HFFc6 (cell line): ENCODE measurements around the gene OOSP3. TPM values are rescaled to one million over a fixed set of nuclear protein-coding genes. Genes with fewer than 3 reads are reported as not detected.
"Not testable (repeated sequence)": the region's sequence is repeated elsewhere in the genome, so short reads cannot be mapped to it uniquely, and the experiment has no call there.

ENCODE experiments used
- DNase-seq: peaks from one replicate; pipeline ENCODE4 v3.0.0-alpha.2; 2018
- H3K27ac Mint-ChIP-seq: 2 replicates; pipeline ENCODE4 v1.8.0; 2020; ENCODE audit warnings: mild to moderate bottlenecking, mixed read lengths
- H3K27me3 Mint-ChIP-seq: 2 replicates; pipeline ENCODE4 v1.8.0; 2021; ENCODE audit warnings: mild to moderate bottlenecking, moderate library complexity, mixed read lengths; ENCODE audit not compliant: insufficient read depth
- H3K36me3 Mint-ChIP-seq: 2 replicates; pipeline ENCODE4 v1.8.0; 2021; ENCODE audit warnings: low read depth, mixed read lengths
- H3K4me1 Mint-ChIP-seq: 2 replicates; pipeline ENCODE4 v1.8.0; 2020; ENCODE audit warnings: low read depth, mixed read lengths
- H3K4me3 Mint-ChIP-seq: 2 replicates; pipeline ENCODE4 v1.8.0; 2020; ENCODE audit warnings: mild to moderate bottlenecking, moderate library complexity, mixed read lengths
- H3K9me3 Mint-ChIP-seq: 2 replicates; pipeline ENCODE4 v1.8.0; 2020; ENCODE audit warnings: mild to moderate bottlenecking, mixed read lengths
- CTCF ChIP-seq: fragments of 200-600 bp; sonication (generic); IDR thresholded peaks from 2 replicates; pipeline ENCODE4 v1.5.0; 2021; ENCODE audit warnings: antibody characterized with exemption, mild to moderate bottlenecking
- total RNA-seq, 6 experiments: library from RNA; stranded (reverse); fragmentation: NEBNext Ultra II Directional; extraction: Animal tissue kit (Norgen Biotek cat#: 25700); gene quantifications; 2 replicates in 1 of 6; 3 replicates in 5 of 6; pipeline ENCODE4 v1.2.3, GENCODE V29; 2021

The OOSP3 gene
- total RNA-seq, 6 experiments from 2014 or later, result not detected

DNA sequence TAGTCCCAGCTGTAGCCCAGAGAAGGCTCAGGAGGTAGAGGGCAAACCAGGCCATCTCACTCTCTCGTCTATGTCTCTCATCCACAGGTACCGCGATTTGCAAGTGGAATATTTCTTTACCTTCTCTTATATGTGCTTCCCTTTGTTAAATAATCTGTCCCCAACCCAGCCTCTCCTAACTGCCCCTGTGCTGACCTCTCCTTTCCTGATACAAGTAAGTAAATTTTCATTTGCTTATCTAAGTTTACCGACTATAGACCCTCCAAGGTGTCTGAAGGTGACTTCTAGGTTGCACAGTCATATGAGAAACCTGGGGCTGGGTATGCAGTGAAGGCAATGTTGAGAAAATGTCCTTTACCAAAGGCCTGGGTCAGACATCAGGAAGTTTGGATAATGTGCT, 33.2 kb upstream of the OOSP3 start, which contains the start of gene CBLIF:
Gene CBLIF (minus strand): TSS at position 101 of the 400 bp plus-strand sequence. CDS start 46 bp downstream, at position 55.
- H3K4me3 Mint-ChIP-seq, result no peak within 1 kb of the TSS
- H3K36me3 Mint-ChIP-seq, result no peaks in the 10 kb centered on the region
- no peak for TF ChIP-seq CTCF
- H3K4me1 Mint-ChIP-seq, result no peaks in the 10 kb centered on the region
- H3K27ac Mint-ChIP-seq, result no peak within 1 kb of the TSS
- no peaks in the 10 kb centered on the region for H3K9me3 Mint-ChIP-seq
- no peak for DNase-seq
- peaks cover 3% of the 10 kb centered on the region for H3K27me3 Mint-ChIP-seq

DNA sequence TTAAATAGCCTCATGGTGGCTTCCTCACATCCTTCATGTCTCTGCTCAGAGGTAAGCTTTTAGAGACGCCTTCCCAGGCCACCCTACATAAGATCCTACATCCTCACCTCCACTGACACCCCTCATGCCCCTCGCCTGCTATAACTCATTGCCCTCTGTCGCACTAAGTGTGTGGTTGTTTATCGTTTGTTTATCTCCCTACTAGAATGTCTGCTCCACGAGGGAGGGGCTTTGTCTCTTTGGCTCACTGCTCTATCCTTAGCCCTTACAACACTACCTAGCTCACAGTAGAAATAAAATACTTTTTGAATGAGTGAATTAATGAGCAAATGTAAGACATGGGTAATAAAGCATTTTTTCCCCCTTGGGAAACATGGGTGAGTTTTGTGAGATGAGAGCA, 32.0 kb upstream of the OOSP3 start:
- Mint-ChIP-seq H3K9me3 (no peaks in the 10 kb centered on the region), H3K27me3 (peaks cover 3% of the 10 kb centered on the region), H3K36me3 (no peaks in the 10 kb centered on the region), H3K4me1 (no peaks in the 10 kb centered on the region), H3K27ac (no peak overlapping the region), H3K4me3 (no peak overlapping the region)
- no peak for TF ChIP-seq CTCF
- DNase-seq, result no peak

- no peaks in the 10 kb centered on the region for H3K4me1 Mint-ChIP-seq
- no peaks in the 10 kb centered on the region for H3K9me3 Mint-ChIP-seq
- no peak overlapping the region for H3K4me3 Mint-ChIP-seq
- H3K36me3 Mint-ChIP-seq, result no peaks in the 10 kb centered on the region
- peaks cover 3% of the 10 kb centered on the region for H3K27me3 Mint-ChIP-seq
- DNase-seq, result no peak
- H3K27ac Mint-ChIP-seq, result no peak overlapping the region
- no peak for TF ChIP-seq CTCF
Observed at GRCh38 chr11:59847626-59848025, 31.0 kb upstream of the OOSP3 start.

DNA sequence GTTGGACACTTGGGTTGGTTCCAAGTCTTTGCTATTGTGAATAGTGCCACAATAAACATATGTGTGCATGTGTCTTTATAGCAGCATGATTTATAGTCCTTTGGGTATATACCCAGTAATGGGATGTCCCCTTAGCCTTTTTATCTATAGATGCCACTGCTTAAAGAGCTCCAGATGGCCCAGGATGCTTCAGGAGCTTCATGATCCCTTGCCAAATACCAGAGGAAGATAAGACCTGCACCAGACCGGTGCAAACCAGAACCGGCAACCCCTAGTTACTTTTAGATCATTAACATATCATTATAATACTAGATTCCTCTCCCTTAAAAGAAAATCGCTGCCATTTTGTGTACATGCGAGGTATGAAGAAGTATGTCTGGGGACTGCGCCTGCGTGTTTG, 30.1 kb upstream of the OOSP3 start:
- H3K27ac Mint-ChIP-seq, H3K27me3 Mint-ChIP-seq, H3K9me3 Mint-ChIP-seq, H3K4me3 Mint-ChIP-seq, DNase-seq, H3K4me1 Mint-ChIP-seq, H3K36me3 Mint-ChIP-seq: not testable (repeated sequence)

DNA sequence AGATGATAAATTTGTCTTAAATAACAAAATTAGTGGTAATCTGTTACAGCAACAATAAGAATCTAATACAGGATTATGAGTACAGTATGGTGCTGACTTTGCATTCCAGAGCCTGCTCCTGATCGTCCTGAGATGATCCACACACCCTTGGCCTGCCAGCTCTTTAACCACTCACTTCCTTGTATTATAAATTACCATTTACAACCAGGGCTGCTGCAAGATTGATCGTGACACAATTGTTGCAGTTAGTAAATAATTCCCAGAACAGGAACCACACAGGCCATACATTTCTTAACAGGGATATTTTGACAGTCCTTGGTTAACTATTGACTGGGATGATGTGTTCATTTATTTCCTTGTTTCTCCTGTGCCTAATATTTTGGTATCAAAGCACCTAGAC, 29.5 kb upstream of the OOSP3 start:
- no peak for TF ChIP-seq CTCF
- H3K27me3 Mint-ChIP-seq, result peaks cover 3% of the 10 kb centered on the region
- no peaks in the 10 kb centered on the region for H3K9me3 Mint-ChIP-seq
- no peaks in the 10 kb centered on the region for H3K4me1 Mint-ChIP-seq
- H3K36me3 Mint-ChIP-seq, result no peaks in the 10 kb centered on the region
- H3K27ac Mint-ChIP-seq, result no peak overlapping the region
- no peak for DNase-seq
- H3K4me3 Mint-ChIP-seq, result no peak overlapping the region

GRCh38 chr11:59849551-59849950, 29.0 kb upstream of the OOSP3 start:
- H3K4me1 Mint-ChIP-seq, H3K27ac Mint-ChIP-seq, DNase-seq, H3K4me3 Mint-ChIP-seq, H3K36me3 Mint-ChIP-seq, H3K9me3 Mint-ChIP-seq, H3K27me3 Mint-ChIP-seq: not testable (repeated sequence)

DNA sequence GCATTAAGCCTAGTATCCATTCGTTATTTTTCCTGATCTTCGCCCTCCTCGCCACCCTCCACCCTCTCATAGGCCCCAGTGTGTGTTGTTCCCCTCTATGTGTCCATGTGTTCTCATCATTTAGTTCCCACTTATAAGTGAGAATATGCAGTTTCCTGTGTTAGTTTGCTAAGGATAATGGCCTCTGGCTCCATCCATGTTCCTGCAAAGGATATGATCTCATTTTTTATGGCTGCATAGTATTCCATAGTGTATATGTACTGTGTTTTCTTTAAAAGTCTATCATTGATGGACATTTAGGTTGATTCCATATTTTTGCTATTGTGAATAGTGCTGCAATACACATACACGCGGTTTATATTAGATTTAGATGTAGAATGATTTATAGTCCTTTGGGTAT, 27.2 kb upstream of the OOSP3 start:
- not testable (repeated sequence) for H3K27me3 Mint-ChIP-seq, H3K4me1 Mint-ChIP-seq, H3K4me3 Mint-ChIP-seq, H3K9me3 Mint-ChIP-seq, H3K27ac Mint-ChIP-seq, DNase-seq, H3K36me3 Mint-ChIP-seq
